ENCODE results near the gene DALRD3. TPM values are rescaled to one million over a fixed set of nuclear protein-coding genes. Genes with fewer than 3 reads are reported as not detected.
A peak's percentile ranks its signal among the peaks of the same experiment; 100 is the strongest.

Gene DALRD3
- total RNA-seq, 2 donors from 2014 or later, result 67.6 to 72.6 TPM

DNA sequence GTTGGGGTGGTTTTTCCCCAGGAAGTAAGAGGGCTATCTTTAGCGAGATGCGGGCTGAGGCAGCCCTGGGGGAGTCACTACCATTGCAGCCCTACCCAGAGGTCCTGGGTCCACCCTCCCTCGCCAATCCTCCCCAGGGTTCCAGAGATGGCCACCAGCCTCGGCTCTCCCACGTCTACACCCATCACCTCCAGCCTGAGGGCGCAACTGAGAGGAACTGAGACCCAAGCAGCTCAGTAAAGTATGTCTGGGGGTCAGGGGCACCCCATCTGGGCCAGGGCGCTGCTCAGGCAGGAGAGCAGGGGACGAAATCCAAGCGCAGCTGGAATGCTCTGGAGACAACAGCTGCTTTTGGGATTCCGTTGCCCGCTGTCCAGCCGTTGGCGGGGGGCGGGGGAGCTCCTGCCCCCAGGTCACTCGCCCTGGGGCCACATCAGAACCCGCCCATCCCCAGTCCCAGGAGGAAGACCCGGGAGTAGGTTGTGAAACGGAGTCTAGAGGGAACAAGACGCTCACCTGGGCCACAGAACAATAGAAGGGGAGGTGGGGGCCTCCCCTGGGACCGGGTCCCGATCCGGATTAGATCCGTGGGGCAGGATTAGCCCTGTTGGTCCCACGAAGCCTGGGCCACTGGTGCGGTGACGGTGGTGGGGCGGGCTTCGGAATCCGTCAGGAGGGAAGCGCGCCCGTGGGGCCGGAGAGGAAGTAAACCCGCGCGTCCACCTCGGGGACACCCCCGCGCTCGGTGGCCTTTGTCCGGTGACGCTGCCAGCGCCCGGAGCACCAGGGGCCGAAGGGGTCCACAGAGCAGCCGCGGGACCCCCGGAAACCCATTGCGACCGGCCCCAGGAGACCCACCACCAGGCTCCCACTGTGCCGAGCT, 2.2 kb upstream of the DALRD3 start:
- Histone ChIP-seq H3K9me3 (no peaks in the 10 kb centered on the region), H3K36me3 (replicated peaks in 1 of 2; ENCODE audit: insufficient read depth in 1 of 2, low read depth in 2 of 2) (peaks cover 0 to 12% of the 10 kb centered on the region in 2 donors), H3K4me1 (peaks cover 68% of the 10 kb centered on the region), H3K4me3 (peak overlapping the region; percentile 24 to 63), H3K27me3 (no peaks in the 10 kb centered on the region), H3K27ac (peak overlapping the region; percentile 90 to 99 (median 98))
- peak; percentile 7 for ATAC-seq
- DNase-seq, result peak; percentile 60 to 75 (median 62)
- intact Hi-C loops (cut with DNase I), result no loop called here
- WGBS, 2 donors, result 1% methylated on average over 14 to 47 of the region's 51 CpGs
- TF ChIP-seq POLR2A (IDR thresholded peaks at IDR 0.05), result no peak
- no peak for TF ChIP-seq CTCF (IDR thresholded peaks at IDR 0.05)

DNA sequence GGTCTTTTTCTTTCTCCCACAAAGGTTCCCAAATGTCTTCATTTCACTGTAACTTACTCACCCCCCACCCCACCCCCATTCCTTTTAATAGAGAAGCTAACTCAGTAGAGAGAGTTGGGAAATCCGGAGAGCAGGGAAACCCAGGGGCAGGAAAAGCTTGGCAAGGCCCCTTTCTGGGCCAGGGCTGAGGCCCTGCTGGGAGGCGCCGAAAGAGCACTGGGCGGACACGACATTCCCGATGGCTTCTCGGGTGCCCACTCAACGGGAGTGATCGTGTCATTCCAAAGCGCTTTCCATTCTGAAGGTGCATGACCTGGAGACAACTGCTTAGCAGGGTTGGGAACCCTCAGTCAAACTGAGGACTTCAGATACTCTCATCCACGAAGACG, 1.6 kb upstream of the DALRD3 start:
- intact Hi-C loops (cut with DNase I), result no loop called here
- H3K4me1 ChIP-seq, result peaks cover 62% of the 10 kb centered on the region
- H3K27ac ChIP-seq, result peak overlapping the region; percentile 90 to 99 (median 98)
- no peaks in the 10 kb centered on the region for H3K9me3 ChIP-seq
- no peaks in the 10 kb centered on the region for H3K27me3 ChIP-seq
- DNase-seq, result no peak
- H3K36me3 ChIP-seq (replicated peaks in 1 of 2; ENCODE audit: insufficient read depth in 1 of 2, low read depth in 2 of 2), result peaks cover 0 to 9% of the 10 kb centered on the region in 2 donors
- WGBS, 2 donors, result 13 to 26% methylated on average over 12 of the region's 12 CpGs
- peak overlapping the region in 1 of 2 donors; percentile 63 for H3K4me3 ChIP-seq
- ATAC-seq, result no peak
- TF ChIP-seq CTCF (IDR thresholded peaks at IDR 0.05) (no peak), POLR2A (IDR thresholded peaks at IDR 0.05) (no peak)

- ATAC-seq (no peak), DNase-seq (no peak)
- peak overlapping the region; percentile 75 to 86 for H3K4me3 ChIP-seq
- H3K36me3 ChIP-seq (replicated peaks in 1 of 2; ENCODE audit: insufficient read depth in 1 of 2, low read depth in 2 of 2), result peaks cover 0 to 13% of the 10 kb centered on the region in 2 donors
- no peaks in the 10 kb centered on the region for H3K27me3 ChIP-seq
- TF ChIP-seq POLR2A (IDR thresholded peaks at IDR 0.05) (peak in 1 of 3 donors; percentile 31), CTCF (IDR thresholded peaks at IDR 0.05) (no peak)
- WGBS, 2 donors, result 2% methylated on average over 18 of the region's 18 CpGs
- intact Hi-C loops (cut with DNase I), result no loop called here
- no peaks in the 10 kb centered on the region for H3K9me3 ChIP-seq
- H3K4me1 ChIP-seq, result peaks cover 52% of the 10 kb centered on the region
- peak overlapping the region; percentile 62 to 87 (median 72) for H3K27ac ChIP-seq
These were observed 277 bp upstream of the DALRD3 start for GRCh38 chr3:49018707-49019006.

GRCh38 chr3:49017229-49017970, 980 bp downstream of the DALRD3 start:
- WGBS, 2 donors, result 5 to 16% methylated on average over 8 to 23 of the region's 23 CpGs
- no peaks in the 10 kb centered on the region for H3K27me3 ChIP-seq
- peak overlapping the region; percentile 75 to 86 for H3K4me3 ChIP-seq
- H3K27ac ChIP-seq, result peak overlapping the region; percentile 62 to 87 (median 72)
- intact Hi-C loops (cut with DNase I), result no loop called here
- peaks cover 0 to 14% of the 10 kb centered on the region in 2 donors for H3K36me3 ChIP-seq (replicated peaks in 1 of 2; ENCODE audit: insufficient read depth in 1 of 2, low read depth in 2 of 2)
- ATAC-seq, result no peak
- no peak for TF ChIP-seq POLR2A (IDR thresholded peaks at IDR 0.05)
- TF ChIP-seq CTCF (IDR thresholded peaks at IDR 0.05), result no peak
- H3K4me1 ChIP-seq, result peaks cover 52% of the 10 kb centered on the region
- no peaks in the 10 kb centered on the region for H3K9me3 ChIP-seq
- DNase-seq, result peak in 1 of 4 donors; percentile 17

All from body of pancreas (tissue), 4 donors.